Astrocyte of the hippocampus (primary cell): ENCODE data around the gene OR11A1.

Experiments
- DNase-seq: peaks from one replicate; pipeline ENCODE4 v3.0.0; 2011; ENCODE audit warnings: low read depth, low spot score

The OR11A1 gene

GRCh38 chr6:29388533-29388932 is 68.3 kb downstream of the OR11A1 start:
- DNase-seq: no peak

GRCh38 chr6:29376003-29376402 is 80.9 kb downstream of the OR11A1 start:
- DNase-seq: no peak
